DOHH2 (cell line): ENCODE measurements around the gene APOL2.
A peak's percentile ranks its signal among the peaks of the same experiment; 100 is the strongest.
"Not testable (repeated sequence)": the region's sequence is repeated elsewhere in the genome, so short reads cannot be mapped to it uniquely, and the experiment has no call there.

ENCODE experiments used
- H3F3A ChIP-seq: fragments of 200-600 bp; sonication (generic), shearing (Covaris generic); 2 replicates; pipeline ENCODE4 v1.6.0; 2016; ENCODE audit warnings: antibody characterized with exemption, mild to moderate bottlenecking; ENCODE audit not compliant: control insufficient read depth, insufficient read depth
- H3K27ac ChIP-seq: fragments of 200-600 bp; sonication (generic); 2 replicates; pipeline ENCODE4 v1.5.1; 2014; ENCODE audit warnings: low read depth, mild to moderate bottlenecking, low read length, moderate library complexity
- H3K27me3 ChIP-seq: fragments of 200-600 bp; sonication (generic); 2 replicates; pipeline ENCODE4 v1.6.1; 2014; ENCODE audit warnings: mild to moderate bottlenecking, low read length, mixed read lengths; ENCODE audit not compliant: control insufficient read depth
- H3K36me3 ChIP-seq: fragments of 200-600 bp; sonication (generic); 2 replicates; pipeline ENCODE4 v1.6.1; 2014; ENCODE audit warnings: mild to moderate bottlenecking, low read length, moderate library complexity, mixed read lengths; ENCODE audit not compliant: control insufficient read depth
- H3K4me1 ChIP-seq: fragments of 200-600 bp; sonication (generic); 2 replicates; pipeline ENCODE4 v1.6.1; 2014; ENCODE audit warnings: mild to moderate bottlenecking, low read length, mixed read lengths; ENCODE audit not compliant: control insufficient read depth
- H3K4me2 ChIP-seq: fragments of 200-600 bp; sonication (generic); 2 replicates; pipeline ENCODE4 v1.6.0; 2014; ENCODE audit warnings: mild to moderate bottlenecking, low read length, moderate library complexity
- H3K4me3 ChIP-seq: fragments of 200-600 bp; sonication (generic); 2 replicates; pipeline ENCODE4 v1.5.1; 2014; ENCODE audit warnings: mild to moderate bottlenecking, low read length, mixed read lengths
- H3K79me2 ChIP-seq: fragments of 200-600 bp; sonication (generic); 2 replicates; pipeline ENCODE4 v1.6.1; 2014; ENCODE audit warnings: mild to moderate bottlenecking, low read length, mixed read lengths; ENCODE audit not compliant: control insufficient read depth
- H3K9me2 ChIP-seq: fragments of 200-600 bp; sonication (generic); replicated peaks from 2 replicates; pipeline ENCODE4 v1.6.1; 2014; ENCODE audit warnings: mild to moderate bottlenecking, low read length, mixed read lengths; ENCODE audit not compliant: control insufficient read depth
- H3K9me3 ChIP-seq: fragments of 200-600 bp; sonication (generic); 2 replicates; pipeline ENCODE4 v1.6.1; 2014; ENCODE audit warnings: antibody characterized with exemption, low read length, mixed read lengths; ENCODE audit not compliant: control insufficient read depth, insufficient read depth
- H4K20me1 ChIP-seq: fragments of 200-600 bp; sonication (generic); 2 replicates; pipeline ENCODE4 v1.6.0; 2014; ENCODE audit warnings: low read depth, mild to moderate bottlenecking, antibody characterized with exemption, low read length, moderate library complexity; ENCODE audit not compliant: control insufficient read depth, insufficient read depth
- EZH2phosphoT487 ChIP-seq: fragments of 200-600 bp; sonication (generic); IDR thresholded peaks from 2 replicates; pipeline ENCODE4 v1.6.1; 2017; ENCODE audit warnings: borderline replicate concordance, mild to moderate bottlenecking, antibody characterized with exemption, low read length, moderate library complexity, mixed read lengths
- TF ChIP-seq, protein P1 (sequence below): fragments of 200-600 bp; sonication (generic); IDR thresholded peaks from one replicate; pipeline ENCODE4 v1.5.1; 2014; ENCODE audit warnings: antibody characterized with exemption, mild to moderate bottlenecking, low read depth, low read length; ENCODE audit not compliant: poor library complexity, severe bottlenecking

The APOL2 gene

GRCh38 chr22:36267058-36267457 is 27.7 kb upstream of the APOL2 start:
- Histone ChIP-seq H3K27me3 (peaks cover 3% of the 10 kb centered on the region; the same call in 1 of the 2 replicates), H4K20me1 (no peaks in the 10 kb centered on the region), H3K4me1 (no peaks in the 10 kb centered on the region), H3K4me2 (no peak overlapping the region), H3K27ac (no peak overlapping the region), H3K79me2 (no peaks in the 10 kb centered on the region), H3K4me3 (no peak overlapping the region), H3K9me2 (no peaks in the 10 kb centered on the region), H3K9me3 (no peaks in the 10 kb centered on the region), H3F3A (no peaks in the 10 kb centered on the region), H3K36me3 (no peaks in the 10 kb centered on the region)
- TF ChIP-seq, protein P1, sequence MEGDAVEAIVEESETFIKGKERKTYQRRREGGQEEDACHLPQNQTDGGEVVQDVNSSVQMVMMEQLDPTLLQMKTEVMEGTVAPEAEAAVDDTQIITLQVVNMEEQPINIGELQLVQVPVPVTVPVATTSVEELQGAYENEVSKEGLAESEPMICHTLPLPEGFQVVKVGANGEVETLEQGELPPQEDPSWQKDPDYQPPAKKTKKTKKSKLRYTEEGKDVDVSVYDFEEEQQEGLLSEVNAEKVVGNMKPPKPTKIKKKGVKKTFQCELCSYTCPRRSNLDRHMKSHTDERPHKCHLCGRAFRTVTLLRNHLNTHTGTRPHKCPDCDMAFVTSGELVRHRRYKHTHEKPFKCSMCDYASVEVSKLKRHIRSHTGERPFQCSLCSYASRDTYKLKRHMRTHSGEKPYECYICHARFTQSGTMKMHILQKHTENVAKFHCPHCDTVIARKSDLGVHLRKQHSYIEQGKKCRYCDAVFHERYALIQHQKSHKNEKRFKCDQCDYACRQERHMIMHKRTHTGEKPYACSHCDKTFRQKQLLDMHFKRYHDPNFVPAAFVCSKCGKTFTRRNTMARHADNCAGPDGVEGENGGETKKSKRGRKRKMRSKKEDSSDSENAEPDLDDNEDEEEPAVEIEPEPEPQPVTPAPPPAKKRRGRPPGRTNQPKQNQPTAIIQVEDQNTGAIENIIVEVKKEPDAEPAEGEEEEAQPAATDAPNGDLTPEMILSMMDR, result no peak
- TF ChIP-seq EZH2phosphoT487, result no peak

DNA sequence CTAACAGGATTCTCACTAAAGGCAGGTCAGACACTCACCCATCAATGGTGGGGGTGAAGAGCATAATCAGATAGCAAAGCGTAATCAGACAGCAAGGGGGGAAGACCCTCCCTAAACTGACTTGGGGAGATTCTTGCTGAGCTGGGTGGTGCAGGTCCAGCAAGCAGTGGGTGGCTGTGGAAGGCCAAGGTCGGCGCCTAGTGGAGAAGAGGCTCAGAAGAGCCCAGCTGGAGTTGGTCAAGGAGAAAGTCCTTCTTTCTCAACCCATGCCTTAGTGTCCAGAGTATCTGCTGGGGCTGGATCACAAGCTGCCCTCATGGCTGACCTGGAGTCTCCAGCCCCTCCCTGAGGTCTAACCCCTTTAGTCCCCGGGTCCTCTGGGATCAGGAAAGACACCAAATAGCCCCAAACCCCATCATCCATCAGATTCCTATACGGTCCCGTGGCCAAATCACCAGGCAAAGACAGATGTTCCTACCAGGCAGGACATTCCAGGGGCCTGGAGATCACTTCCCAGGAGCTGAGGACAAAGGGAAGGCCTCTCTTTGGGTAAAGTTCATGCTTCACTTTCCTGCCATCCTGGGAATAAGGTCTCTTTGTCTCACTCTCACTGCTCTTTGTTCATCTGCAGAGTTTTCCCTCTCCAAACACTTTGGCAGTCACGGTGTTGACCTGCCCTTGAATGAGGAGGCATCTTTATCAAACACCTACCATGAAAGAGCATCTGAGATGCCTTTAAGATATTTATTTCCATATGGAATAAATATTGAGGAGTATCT is 24.7 kb upstream of the APOL2 start:
- H3K4me3 ChIP-seq, H3K9me3 ChIP-seq, H3K27me3 ChIP-seq, H3K9me2 ChIP-seq, H3K79me2 ChIP-seq, H3K4me1 ChIP-seq, H3F3A ChIP-seq, H3K36me3 ChIP-seq, H3K27ac ChIP-seq, H3K4me2 ChIP-seq, H4K20me1 ChIP-seq: not testable (repeated sequence)

DNA sequence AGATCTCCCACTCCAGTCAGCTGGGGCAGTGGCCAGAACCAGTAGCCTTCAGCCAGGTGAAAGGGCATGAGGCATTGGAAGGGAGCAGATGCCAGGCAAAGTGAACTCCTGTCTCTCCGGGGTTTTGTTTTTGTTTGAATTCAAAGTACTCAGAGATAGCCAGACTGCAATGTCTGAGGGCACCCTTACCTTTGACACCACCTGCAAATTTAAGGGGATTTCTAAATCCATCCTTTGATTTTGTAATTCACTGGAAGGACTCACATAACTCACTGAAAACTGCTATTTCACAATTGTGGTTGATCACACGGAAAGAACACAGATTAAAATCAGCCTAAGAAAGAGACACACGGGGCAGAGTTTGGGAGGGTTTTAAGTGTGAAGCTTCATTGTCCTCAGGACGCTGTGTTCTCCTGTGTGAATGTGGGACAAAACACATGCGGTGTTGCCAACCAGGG is 23.9 kb upstream of the APOL2 start:
- H3K79me2 ChIP-seq, H3K4me3 ChIP-seq, H4K20me1 ChIP-seq, H3F3A ChIP-seq, H3K27me3 ChIP-seq, H3K9me3 ChIP-seq, H3K4me2 ChIP-seq, H3K27ac ChIP-seq, H3K9me2 ChIP-seq, H3K36me3 ChIP-seq: not testable (repeated sequence)
- peaks cover 16% of the 10 kb centered on the region for H3K4me1 ChIP-seq

DNA sequence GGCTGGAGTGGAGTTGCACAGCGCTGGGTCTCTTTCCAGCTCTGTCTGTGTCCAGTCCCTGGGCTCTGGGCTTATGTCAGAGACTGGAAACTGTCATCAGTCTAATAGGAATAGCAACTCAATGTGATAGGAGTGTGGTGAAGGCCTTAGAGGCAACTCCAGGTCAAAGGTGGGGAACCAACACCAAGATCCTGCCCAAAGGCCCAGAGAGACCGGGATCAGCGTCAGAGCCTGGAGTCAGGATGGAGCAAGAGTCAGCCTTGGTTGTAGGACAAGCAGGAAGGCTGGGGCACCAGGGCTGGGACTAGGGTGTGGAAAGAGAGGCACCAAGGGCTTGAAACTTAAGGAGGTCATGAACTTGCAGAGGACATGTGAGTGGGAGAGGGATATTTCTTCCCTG is 23.0 kb upstream of the APOL2 start:
- not testable (repeated sequence) for H3K4me3 ChIP-seq, H3K27ac ChIP-seq, H3K36me3 ChIP-seq, H4K20me1 ChIP-seq, H3K27me3 ChIP-seq, H3F3A ChIP-seq, H3K9me2 ChIP-seq, H3K79me2 ChIP-seq, H3K9me3 ChIP-seq, H3K4me2 ChIP-seq
- peaks cover 17% of the 10 kb centered on the region for H3K4me1 ChIP-seq

GRCh38 chr22:36261675-36262074 is 22.3 kb upstream of the APOL2 start:
- not testable (repeated sequence) for H3K9me2 ChIP-seq, H4K20me1 ChIP-seq, H3F3A ChIP-seq, H3K9me3 ChIP-seq, H3K4me3 ChIP-seq, H3K27ac ChIP-seq, H3K79me2 ChIP-seq, H3K4me2 ChIP-seq, H3K27me3 ChIP-seq, H3K36me3 ChIP-seq
- TF ChIP-seq, protein P1, result peak; percentile 19
- peaks cover 17% of the 10 kb centered on the region for H3K4me1 ChIP-seq
